NCI-H1105 (cell line): ENCODE measurements around the gene NEDD4L.

Experiments
- DNase-seq: peaks from one replicate; lab custom pipeline; 2025; lab: John Stamatoyannopoulos, UW

NEDD4L gene

DNA sequence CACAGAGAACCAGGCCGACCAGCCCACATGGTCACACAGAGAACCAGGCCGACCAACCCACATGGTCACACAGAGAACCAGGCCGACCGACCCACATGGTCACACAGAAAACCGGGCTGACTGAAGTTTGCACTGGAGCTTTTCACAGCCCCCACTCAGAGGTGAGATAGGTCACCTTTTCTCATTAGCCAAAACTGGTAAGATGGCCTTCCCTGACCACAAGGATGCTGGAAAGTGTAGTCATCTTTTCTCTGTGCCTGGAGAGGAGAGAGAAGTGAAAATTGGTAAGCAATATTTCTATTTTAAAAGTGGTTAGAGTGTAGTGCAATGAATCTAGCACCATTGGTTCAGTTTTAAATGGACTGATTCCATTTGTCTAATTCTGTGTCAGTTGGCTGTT is 247.1 kb downstream of the NEDD4L start:
- DNase-seq = no peak

DNA sequence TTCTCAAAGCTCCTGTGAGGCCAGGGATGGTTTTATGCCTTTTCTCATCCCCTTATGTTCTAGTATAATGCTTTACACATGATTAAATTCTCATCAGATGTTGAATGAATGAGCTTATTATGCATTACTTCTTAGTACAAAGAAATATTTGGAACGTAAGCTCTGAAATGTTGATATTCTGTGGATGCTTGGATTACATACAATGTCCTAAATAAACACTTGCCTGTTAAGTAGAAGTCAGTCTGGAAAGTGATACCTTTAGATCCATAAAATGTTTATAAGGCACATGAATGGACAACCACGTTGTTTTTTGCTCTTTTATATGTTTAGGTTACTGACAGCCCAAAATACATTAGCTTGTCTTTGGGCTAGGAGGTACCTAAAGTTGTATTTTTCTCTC is 248.6 kb downstream of the NEDD4L start:
- DNase-seq = no peak

DNA sequence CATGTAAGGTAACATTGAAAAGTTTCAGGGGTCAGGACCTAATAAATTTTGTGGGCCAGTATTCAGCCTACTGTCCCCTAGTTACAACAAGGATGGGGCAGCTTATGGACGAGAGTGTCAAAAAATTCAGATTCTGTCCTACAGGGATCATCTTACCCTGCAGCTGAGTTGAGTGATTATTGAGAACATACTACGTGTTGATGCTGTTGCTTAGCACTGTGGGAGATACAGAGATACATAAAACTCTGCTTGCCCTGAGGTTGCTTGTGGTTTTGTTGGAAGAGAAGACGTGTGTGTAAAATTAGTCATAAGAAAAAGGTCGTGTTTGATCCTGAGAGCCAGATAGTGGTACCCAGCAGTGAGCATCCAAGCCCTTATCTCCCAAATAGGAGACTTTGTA is 253.2 kb downstream of the NEDD4L start:
- DNase-seq = no peak

DNA sequence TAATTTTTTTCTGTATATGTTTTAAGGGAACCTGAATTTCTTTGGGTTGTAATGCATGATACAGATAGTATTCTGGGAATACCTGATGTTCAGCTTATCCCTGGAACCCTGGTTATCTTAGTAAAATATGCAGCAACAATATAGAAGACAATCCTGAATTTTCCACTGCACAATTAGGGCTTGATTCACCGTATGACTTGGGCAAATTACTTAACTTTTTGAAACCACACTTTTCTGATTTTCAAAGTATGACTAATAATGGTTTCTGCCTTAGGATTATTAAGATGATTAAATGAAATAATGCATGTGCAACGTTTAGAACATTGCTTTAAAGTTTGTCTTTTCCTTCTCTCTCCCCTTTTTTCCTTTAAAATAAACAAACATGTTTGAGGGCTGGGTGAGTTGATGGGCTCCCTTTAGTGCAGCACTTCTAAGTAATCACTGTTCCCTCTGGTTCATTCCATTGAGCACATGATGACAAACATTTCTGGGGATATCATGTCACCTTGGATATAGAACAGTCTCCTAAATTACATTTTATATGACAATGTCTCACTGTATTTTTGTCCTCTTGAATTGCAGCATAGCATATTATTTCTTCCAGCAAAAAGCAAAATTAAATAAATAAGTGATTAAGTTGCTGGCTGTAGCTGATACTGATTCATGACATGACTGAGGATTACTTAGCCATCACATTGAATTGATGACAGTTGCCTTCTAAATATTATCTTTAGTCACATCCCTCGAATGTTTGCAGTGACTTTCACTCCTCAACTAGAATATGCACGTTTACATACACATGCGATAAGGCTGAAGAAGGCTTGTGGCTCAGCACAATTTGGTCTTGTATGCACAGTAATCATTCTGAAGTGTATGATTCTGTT is 254.5 kb downstream of the NEDD4L start:
- DNase-seq = no peak

DNA sequence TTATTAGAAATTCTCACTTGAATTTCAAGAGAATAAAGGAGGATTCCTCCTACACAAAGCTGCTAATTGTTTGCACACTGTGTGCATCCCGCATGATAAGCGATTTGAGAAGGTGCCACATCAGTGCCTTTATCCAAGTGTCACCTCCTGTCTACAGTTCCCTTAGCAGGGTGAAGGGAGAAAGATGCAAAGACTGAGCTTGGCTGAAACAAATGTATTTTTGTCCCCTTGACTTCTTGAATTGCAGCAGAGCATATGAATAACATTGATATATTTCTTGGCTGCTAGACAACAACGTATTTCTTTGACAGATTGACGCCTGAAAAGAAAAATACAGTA is 255.1 kb downstream of the NEDD4L start:
- no peak for DNase-seq

DNA sequence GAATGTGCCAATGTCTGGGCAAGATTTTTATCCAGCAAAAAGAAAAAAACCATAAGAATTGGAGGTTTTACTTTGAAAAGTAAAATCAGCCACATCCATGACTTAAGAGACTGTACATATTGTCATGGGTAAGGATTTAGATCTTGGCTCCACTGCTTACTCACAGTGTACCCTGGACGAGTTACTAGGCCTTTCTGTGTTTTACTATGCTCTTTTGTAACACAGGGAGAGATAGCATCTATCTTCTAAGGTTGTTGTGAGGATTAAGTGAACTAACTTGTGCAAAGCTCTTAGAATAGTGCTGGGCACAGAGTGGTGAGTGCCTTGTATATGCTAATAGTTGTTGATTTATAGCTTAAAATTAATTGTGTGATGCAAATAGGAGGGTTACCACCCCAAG is 255.9 kb downstream of the NEDD4L start:
- no peak for DNase-seq

DNA sequence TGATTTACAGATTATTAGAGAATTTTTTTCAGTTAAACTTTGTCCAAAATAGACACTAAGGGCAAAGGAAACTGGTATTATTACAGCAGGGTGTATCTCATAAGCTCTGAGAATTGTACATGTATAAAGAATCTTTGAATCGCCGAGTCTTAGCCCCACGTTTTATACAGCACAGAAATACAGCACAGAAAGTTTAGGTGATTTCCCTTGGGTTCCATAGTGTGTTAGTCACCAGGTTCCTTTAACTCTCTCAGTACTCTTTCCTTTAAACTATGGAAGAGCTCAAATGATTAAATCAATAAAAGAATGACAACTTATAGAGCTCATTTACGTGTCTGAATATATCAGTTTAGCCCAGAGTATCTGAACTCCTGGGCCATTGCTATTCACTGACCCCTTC is 256.8 kb downstream of the NEDD4L start:
- no peak for DNase-seq

DNA sequence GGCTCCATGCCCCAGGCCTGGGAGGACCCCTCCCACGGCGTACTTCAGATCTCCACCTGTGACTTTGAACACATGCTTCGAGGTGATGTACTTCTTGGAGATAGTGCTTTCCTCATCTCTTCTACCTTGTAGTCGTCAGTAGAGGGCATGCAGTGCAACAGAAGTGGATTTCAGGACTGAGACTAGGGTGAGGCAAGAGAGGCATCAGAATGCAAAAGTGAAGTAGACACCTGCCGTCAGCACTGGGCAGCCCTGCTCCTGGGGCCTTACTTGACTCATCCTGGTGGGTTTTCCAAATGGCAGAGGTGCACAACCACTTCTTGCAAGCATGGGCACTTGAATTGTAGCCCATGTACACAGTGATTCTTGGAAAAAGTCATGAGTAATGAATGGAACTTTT is 258.8 kb downstream of the NEDD4L start:
- no peak for DNase-seq

DNA sequence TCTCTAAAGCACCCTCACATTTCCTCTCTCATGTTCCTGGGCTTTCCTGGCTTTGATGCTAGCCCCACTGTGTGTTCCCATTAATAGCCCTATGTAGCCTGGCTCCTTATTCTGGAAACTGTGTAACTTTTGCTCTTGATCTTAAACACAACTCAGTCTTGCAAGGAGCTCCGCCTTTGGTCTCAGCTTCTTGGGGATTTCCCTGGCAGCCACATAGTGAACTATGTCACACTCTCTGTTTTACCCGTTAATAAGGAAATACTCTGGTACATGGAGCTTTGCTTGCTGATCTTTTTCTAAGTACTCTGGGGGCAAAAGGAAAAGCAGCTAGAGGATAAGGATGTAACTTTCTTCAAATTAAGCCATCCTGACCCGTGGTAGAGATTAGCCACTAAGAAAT is 259.3 kb downstream of the NEDD4L start:
- no peak for DNase-seq

DNA sequence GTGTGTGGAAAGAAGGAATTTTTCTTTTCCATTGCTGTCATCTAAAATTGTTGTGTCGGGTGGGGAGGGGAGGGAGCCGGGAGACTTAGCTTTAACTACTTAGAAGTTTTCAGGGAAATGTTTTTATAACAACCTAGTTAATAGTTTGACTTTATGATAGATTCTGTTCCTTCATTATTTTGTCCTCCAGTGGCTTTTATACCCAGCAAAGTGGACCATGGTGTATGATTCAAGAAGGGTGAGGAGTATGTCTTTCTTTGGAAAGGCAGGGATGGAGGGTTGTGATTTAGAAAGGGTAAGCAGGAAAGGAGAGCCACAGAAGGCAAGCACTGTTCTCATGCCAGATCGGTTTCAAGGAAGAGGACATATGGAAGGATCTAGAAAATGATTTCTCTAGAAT is 261.8 kb downstream of the NEDD4L start:
- no peak for DNase-seq

DNA sequence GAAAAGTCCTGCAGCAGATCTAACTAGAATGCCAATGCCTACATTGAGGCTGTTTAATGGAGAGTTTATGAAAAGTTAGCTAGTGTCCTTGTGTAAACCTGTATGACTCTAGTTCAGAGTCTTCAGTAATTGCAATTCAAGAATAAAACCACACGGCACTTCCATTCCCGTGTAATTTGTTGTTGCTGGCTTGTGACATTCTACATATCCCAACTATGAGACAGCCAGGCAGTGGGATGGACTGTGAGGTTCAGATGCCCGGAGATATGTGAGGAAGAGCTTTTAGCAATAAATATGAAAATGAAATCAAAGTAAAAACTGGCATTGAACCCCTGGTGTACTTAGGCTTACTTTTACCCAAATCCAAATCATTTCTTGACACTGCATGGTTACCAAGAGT is 263.4 kb downstream of the NEDD4L start:
- DNase-seq = no peak

DNA sequence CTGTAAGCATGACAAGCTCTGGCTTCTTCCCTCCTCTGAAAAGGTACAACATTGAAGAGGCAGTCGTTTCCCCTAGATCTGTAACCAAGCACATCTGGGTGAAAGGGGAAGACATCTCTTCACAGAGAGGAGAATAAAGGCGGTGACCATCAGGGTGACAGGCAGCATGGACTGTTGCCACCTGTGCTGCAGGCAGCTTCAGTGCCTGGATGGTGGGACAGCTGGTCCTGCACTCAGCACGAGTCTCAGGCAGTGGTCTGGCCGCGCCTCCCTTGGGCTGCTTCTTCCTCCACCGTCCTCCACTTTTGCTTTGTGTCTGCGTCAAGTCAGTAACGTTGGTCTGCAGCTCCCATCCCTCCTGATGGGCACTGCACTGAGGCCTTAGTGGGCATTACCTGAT is 264.4 kb downstream of the NEDD4L start:
- DNase-seq = no peak

DNA sequence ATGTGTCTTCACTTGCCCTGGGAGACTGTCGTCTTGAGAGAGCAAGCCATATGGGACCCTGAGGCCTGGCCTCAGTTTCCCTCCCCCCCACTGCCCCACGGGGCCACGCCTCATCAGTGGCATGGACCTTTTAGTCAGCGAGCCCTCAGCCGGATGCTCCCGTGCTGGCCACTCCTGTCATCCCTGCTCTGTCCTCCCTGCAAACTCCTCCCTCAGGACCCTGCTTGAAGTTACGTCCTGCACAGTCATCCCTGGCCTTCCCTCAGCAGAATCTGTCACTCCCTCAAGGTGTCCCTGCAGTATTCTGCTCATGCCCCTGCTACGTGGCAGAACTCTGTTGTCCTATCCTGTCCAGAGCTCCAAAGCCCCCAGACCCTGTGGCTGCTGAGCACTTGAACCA is 265.1 kb downstream of the NEDD4L start:
- DNase-seq = no peak

DNA sequence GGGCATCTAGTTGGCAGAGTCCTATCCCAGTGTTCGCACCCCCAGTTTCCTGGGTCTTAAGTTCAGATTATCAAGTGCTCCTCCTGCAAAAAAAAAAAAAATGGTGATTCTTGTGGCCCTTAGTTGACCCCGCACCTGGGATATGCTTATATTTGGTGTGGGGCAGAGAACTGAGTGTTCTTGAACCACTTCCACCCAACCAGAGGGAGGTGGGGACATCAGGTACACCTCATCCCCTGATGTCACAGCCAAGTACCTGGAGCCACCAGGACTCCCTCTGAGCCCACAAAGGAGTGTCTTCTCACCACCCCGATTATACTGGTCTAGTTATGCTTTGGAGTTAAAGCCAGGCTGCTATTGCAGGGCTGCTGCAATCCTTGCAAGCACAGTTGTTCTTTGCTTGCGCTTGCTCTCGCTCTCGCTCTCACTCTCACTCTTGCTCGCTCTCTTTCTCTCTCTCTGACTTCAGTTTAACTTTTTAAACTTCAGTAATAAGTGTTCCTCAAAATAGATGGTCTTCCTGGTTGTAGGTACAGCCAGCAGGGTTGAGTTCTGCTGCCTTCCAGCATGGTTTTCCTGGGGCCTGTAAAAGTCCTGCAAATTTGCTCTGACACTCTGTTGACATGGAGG is 265.7 kb downstream of the NEDD4L start:
- no peak for DNase-seq

DNA sequence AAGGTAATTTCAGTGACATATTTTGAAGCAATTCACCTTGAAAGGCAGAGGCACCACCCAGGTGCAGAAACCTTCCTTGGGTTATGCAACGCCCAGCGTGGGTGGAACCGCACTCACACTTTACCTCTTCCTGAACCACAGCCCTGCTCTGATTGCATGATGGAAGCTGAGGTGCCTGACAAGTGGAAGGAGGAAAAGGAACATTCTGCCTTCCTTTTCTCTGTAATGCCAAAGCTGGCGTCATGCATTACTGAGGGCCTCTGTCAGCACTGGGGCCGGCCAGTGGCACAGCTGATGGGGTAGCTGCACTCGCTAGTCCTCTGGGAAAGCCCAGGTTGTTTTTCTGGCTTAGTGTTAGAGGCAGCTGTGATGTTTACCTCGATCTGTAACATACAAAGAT is 266.5 kb downstream of the NEDD4L start:
- no peak for DNase-seq

DNA sequence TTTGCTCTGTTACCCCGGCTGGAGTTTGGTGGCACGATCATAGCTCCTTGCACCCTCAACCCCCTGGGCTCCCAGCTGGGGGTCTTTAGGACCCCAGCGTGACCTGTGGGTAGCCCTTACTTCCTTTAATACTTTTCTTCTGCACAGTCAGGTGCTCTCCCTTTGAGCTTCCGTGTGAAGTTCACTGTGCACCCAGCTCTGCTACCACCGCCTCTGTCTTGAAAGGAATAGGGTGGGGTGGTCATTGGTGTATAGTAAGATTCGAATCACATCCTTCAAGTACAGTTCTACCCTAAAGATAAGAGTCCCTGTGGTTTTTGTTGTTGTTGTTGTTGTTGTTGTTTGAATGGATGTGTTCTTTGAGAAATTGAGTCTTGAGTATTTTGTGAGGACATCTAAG is 267.4 kb downstream of the NEDD4L start:
- no peak for DNase-seq

DNA sequence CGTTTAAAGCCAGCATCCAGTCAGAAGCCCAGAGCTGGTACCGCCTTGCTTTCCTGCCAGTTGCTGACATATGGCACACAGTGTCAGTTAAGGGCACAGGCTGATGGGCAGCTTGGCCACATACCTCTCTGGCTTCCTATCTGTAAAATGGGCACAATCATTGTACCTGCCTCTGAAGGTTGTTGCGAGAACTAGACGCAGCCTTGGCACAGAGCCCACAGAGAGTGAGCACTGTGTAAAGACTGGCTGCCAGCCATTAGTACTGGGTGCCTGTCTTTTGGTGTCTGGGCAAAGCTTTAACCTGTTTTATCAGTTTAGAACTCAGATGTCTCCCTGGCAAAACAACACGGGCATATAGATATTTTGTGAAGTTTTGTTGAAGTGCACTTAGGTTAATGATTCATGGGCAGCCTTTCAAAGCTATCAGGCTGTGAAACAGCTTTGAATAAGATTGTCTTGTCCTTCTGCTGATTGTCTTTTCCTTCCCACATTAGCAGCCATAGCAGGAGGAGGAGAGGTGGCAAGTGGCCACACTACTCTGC is 269.5 kb downstream of the NEDD4L start:
- peak; percentile 45 for DNase-seq

DNA sequence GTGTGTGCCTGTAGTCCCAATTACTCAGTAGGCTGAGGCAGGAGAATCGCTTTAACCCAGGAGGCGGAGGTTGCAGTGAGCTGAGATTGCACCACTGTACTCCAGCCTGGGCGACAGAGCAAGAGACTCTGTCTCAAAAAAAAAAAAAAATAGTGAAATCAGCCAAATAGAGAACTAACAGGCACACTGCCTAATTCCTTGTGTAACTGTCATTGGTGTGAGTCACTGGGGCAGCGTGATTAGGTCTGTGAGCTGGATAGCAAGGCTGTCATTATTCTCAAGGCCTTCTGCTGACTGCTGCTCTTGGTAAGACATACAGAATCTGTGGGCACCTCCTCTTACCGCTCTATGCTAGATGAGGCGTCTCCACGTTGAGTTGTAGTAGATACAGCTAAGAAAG is 270.3 kb downstream of the NEDD4L start:
- no peak for DNase-seq

DNA sequence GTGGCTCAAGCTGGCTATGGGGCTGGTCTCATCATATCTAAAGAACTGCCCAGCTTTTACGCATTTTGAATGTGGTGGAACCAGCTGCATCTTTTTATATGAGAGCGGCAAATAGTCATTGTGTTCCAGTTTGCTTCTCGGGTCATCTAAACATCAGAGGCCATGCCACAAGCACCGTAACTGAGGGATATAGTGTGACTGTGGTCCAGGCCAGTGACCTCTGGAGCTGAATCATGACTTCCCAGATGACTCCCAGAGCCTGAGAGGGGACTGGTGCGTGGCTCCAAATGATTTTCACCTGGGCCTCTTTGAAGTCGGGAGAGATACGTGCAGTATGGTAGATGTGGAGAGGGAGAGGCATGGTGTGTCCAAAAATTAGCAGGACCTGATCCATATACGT is 271.0 kb downstream of the NEDD4L start:
- DNase-seq = no peak

DNA sequence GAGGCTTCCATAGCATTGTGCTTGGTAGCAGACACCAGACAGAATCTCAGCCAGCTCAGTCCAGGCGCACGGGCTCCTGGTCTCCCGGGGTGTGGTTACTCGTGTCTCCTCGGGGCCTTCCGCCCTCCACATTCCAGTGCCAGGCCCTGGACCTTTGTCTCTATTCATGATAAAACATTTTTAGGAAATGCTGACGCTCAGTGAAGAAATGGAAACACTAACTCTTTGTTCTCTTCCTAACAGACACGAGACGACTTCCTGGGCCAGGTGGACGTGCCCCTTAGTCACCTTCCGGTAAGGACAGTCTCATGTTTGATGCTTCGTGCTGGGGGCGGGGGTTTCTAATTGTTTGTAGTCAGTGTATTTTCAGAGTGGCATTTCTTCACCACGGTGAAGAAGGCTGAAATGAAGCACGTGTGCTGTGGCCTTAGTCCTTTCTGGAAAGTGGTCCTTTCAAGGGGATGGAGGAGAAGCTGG is 271.8 kb downstream of the NEDD4L start:
- no peak for DNase-seq

DNA sequence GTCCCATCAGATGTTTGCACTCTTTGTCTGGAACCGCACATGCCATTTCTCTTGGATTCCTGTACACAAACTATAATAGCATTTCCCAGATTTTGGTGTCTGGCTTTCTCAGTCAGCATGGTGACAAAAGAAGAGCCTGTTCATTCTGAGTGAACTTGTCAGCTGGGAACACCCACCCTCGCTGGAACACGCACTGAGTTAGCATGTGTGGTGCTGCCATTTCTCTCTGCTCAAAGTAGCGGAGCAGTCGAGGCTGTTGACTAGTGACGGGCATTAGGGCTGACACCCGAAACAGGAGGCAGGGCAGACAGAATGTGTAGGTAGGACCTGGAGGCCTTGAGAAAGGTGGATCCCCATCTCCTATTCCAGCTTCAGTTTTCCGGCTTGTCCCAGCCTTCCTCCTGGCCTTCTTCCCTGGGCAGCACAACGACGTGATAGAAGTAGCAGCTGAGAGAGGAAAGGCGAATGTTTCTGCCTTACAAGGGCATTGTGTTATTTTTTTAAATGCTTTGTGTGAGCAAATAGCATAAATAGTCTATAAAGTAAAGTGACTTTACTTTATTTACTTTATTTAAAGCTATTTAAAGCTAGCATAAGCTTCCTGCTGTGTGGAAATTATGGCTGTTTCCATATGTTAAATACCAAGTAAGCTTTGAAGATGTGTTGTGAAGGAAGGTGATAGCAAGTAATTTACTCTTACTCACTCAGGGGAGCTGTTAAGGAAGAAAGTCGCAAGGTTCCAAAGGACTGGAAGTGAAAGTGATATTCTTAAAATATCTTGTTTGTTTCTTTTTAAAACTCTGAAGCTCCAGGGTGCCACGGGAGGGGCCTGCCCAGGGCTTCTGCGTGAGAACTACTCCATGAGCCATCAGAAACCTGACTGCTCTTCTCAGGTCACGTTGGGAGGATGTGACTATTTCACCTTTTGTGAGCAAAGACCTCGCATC is 272.6 kb downstream of the NEDD4L start:
- no peak for DNase-seq

DNA sequence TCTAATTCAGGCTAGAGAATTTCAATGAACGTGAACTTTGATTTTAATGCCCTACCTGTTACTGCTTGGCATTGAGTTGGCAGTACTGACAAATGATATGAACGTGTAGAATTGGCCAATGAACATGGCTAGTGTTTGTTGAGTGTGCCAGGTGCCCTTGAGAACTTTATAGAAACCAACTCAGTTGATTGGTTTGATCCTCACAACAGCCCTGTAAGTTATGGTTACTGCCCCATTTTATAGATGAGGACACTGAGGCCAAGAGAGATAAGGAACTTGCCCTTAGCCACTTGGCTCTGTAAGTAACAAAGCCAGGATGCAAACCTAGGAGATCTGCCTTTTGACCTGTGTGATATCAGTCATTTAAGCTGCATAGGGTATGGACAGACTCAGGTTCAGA is 275.7 kb downstream of the NEDD4L start:
- DNase-seq = no peak
